Occipital lobe (tissue), 2 donors: ENCODE results near the gene OR5M8. TPM values are rescaled to one million over a fixed set of nuclear protein-coding genes. Genes with fewer than 3 reads are reported as not detected.

Experiments
- DNase-seq: peaks from one replicate; lab custom pipeline; 2025; lab: John Stamatoyannopoulos, UW
- total RNA-seq: library from RNA; depleted of rRNA; stranded (reverse); fragments of >200 nt; gene quantifications from one replicate; pipeline ENCODE4 v1.2.3, GENCODE V29; 2014

The OR5M8 gene
- not detected for total RNA-seq

DNA sequence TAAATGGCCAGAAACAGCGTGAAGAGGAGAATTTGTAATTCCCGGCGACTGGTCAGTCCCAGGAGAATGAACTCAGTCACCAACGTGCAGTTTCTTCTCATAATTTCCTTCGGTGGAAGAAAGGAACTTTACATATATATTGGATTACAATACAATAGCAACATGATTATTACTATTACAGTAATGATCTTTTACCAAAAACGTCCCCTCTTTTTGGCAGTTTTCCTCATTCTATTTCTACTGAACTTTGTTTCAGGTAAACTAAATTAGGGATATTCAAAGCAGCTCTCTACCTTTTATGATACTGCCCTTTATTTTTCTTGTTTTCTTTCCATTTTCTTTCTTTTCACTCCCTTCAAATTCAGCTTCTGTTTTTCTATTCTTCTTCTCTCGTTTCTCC, at the start of gene OR5M8:
Gene OR5M8, minus strand, starts transcription at position 101 of the 400 bp plus-strand sequence. Its CDS starts 0 bp downstream, at position 101.
- DNase-seq = no peak

DNA sequence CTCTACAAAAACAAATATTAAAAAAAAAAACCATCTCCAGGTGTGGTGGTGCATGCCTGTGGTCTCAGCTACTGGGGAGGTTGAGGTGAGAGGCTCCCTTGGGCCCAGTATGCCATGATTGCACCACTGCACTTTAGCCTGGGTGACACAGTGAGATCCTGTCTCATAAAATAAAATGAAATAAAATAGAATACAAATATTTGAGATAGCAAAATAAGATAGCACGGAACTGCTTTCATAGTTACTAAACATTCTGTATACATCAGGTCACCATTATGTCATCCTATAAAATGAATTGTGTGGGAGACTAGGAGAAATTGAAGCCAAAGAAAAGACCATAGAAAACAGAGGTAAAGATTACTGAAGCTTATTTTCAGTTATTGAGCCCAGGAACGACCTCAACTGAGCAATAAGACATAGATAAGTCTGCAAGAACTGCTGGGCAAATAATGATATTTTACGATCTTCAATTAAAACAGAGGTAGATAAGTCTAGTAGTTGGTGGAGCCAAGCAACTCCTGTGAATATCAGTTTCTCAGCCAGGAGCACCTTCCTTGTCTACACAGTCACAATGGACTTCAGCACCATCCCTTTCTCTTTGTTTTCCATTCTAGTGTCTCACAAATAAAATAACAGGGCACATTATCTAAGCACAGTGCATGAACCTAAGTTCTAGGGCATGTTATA, 42.0 kb upstream of the OR5M8 start:
- DNase-seq = no peak

DNA sequence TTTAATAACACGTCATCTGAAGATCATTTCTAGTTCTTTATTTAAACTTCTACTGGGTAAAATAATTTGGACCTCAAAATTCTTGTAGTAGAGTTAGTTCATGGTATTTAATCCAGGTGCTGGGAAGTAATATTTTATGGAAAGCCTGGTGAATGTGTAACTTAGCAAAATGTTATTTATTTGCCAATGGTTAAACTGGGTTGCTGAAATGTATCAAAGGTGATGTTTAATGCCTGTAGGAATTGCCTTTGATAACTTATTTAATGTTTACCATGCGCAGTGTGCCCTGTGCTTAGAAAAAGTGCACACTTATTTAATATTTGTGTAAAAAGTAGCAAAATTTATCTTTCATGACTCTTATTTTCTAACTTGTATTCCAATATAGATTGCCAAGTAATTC, 40.7 kb upstream of the OR5M8 start:
- DNase-seq = no peak

DNA sequence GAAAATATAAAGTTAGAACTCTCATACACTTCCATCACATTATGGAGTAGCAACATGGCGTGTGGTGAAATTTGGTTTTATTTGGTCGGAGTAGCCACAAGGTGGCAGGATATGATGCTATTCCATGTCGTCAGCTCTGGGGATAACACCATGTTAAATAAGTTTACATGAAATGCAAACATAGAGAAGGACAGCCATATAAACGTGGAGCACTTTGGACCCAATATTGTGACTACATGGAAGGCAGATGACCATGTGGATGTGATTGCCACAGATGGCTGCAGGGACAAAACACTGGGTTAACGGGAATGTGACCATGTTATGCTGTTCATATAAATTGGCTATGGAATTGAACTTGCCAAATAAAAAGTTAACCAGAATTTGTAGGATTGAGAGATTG, 30.8 kb upstream of the OR5M8 start:
- DNase-seq = no peak

DNA sequence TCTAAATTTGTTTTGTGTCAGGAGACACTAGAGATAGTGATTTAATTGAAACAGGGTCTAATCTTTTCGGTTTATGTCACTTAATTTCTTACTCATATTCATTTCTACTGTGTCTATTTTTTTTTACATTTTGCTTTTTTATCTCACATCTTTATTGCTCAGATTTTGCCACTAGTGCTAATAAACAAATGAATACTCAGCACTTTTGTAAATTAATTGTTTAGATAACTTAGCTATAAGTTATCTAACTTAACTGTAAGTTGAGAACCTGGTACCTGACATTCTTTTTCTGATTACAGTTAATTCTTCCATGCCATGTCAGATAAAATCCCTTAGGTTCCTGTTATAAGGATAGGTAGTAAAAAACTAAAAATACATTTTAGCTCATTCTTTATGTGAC, 22.1 kb upstream of the OR5M8 start:
- no peak for DNase-seq

DNA sequence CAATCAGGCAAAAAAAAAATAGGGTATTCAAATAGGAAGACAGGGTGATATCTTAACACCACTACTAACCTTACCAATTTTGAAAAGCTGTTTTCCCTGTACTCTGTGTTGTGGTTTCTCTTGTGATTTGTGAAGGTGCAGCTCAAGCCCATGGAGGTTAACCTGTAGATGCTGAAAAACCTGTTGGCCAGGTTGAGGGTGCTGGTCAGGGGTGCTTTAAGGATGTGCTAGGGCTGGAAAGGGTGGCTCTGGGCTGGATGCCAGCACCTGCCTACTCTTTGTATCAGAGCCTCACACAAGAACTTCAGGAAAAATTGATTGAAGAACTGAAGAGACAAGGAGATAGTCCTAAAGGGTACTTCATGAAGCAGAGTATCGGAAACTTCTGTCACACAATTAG, 18.3 kb upstream of the OR5M8 start:
- DNase-seq = no peak

DNA sequence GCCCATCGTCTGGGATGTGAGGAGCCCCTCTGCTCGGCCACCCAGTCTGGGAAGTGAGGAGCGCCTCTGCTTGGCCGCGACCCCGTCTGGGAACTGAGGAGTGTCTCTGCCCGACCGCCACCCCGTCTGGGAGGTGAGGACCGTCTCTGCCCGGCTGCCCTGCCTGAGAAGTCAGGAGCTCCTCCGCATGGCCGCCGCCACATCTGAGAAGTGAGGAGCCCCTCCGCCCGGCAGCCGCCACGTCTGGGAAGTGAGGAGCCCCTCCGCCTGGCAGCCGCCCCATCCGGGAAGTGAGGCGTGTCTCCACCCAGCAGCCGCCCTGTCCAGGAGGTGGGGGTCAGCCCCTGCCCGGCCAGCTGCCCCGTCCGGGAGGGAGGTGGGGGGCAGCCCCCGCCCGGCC, 5.8 kb upstream of the OR5M8 start:
- no peak for DNase-seq

DNA sequence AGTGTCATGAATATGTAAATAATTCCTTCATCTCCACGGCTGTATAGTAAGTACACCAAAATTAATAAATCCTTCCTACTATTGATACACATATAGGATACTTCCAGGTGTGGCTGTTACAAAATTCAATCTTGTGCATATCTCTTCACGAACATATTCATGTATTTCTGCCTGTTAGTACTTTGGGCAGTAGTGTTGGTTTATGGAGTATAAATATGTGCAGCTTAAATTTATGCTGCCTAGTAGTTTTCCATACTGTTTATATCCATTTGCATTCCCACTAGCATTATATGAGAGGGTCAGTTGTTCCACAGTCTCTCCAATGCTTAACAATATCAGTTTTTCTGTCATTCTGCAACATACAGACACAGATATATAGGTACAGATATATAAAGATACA, 3.9 kb upstream of the OR5M8 start:
- no peak for DNase-seq

DNA sequence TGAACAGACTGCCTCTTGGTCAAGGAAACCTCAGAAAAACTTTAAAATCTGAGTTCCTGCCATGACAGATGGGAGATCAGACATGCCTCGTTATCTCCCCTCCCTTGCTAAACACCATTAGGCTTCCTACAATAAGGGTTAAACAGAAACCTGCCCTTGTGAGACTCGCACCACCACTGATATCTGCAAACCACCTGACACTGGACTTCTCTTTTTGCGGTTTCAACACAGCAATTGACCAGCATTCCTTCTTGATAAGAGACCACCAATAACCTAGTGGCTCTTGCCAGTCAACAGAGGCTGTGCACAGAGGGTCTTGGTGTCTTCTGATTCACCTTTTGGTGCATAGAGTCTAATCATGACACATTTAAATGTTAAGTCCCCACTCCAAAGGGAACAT, 4.4 kb downstream of the OR5M8 start:
- no peak for DNase-seq

DNA sequence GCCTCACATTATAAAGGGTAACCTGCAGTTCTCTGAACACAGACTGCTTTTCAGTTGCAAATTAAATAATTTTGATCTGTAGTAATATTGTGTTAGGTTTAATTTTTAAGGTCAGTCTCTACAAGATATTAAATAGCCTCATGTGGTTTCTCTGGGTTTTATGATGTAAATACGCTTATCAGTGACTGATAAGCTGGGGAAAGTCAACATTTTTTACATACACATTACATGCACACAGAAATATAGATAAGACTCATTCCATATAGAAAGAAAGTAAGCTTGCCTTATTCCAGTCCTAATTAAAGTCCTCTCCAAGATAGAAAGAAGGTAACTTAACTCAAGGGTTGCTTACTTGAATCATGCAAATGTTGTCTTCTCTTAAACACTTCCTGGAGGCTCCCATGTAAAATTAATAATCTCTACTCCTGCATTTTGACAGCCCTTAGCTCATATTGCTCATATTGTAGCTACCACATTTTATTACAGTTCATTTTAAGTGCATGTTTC, 16.4 kb downstream of the OR5M8 start:
- DNase-seq = no peak

DNA sequence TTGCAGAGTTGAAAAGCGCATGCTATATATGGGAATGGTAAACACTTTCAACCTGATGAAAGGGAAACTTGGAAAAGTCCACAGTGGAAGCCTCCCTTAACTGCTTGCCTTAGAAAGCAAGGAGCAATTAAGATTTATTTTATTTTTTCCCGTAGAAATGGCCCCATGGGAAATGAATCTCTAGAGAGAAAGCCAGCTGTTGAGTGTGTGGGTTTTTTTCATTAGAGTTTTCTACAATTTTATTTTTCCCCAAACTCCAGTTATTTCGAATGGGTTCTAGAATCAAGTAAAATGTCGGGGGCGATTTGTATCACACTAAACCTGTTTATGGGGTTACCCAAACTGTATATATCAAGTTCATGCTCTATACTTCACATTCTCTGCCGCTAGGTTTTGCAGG, 17.9 kb downstream of the OR5M8 start, which contains the start of gene OR5M3:
Gene OR5M3, minus strand, starts transcription at position 101 of the 400 bp plus-strand sequence. CDS start 2,855 bp downstream, outside the sequence.
- no peak for DNase-seq

DNA sequence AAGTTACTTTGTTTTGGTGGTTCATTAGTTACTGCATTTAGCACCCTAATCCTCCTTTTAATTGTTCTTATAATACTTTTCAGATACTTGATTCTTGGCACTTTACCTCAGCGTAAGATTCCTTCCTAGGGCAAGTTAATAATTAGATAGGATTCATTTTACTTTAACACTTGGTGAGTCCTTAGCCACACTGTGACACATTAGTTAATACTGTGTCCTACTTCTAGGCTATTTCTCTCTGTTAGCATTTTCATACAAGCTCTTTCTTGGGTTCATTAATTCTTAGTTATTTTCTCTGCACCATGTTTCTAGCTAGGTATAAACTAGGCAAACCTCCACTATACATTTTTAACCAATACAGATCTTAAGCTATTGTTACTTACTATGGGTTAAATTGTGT, 34.1 kb downstream of the OR5M8 start:
- no peak for DNase-seq

DNA sequence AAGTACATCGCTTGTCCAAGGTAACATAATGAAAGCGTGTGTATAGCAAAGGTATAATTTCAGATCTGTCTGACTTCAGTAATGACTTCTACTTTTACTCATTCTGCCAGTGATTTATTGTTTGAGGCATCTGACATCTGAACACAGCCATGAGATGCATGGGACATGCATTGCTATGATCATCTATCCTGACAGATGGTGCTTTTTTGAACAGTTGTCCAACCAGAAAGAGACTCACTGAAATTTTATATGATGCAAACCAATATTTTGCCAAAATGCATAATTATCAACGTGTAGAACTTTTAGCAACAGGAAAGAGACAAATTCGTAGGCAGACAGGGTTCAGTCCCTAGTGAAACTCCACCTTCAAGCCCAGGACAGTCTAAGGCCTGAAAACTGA, 37.6 kb downstream of the OR5M8 start:
- DNase-seq = no peak

Other genes with a start within 250 kb of the OR5M8 start
- not detected for gene OR5T3, start 239.1 kb downstream of the OR5M8 start, total RNA-seq
- not detected for gene OR5T1, start 217.2 kb downstream of the OR5M8 start, total RNA-seq
- gene OR8H1, start 199.1 kb downstream of the OR5M8 start, total RNA-seq = not detected
- gene OR8K3, start 176.2 kb downstream of the OR5M8 start, total RNA-seq = not detected
- not detected for gene OR8K1, start 145.3 kb downstream of the OR5M8 start, total RNA-seq
- gene OR8J1, start 137.1 kb downstream of the OR5M8 start, total RNA-seq = not detected
- not detected for gene OR8U1, start 115.7 kb downstream of the OR5M8 start, total RNA-seq
- gene OR5AL1, start 78.7 kb downstream of the OR5M8 start, total RNA-seq = not detected
- not detected for gene OR5M3, start 18.0 kb downstream of the OR5M8 start, total RNA-seq
- gene OR5M11, start 51.9 kb upstream of the OR5M8 start, total RNA-seq = not detected
- not detected for gene OR5M10, start 86.4 kb upstream of the OR5M8 start, total RNA-seq
- gene OR5M1, start 123.5 kb upstream of the OR5M8 start, total RNA-seq = not detected
- not detected for gene OR5AP2, start 151.1 kb upstream of the OR5M8 start, total RNA-seq
- not detected for gene OR5AR1, start 172.3 kb upstream of the OR5M8 start, total RNA-seq
- gene OR9G1, start 207.7 kb upstream of the OR5M8 start, total RNA-seq = not detected